Measurements from ENCODE around the gene ARGLU1. TPM values are rescaled to one million over a fixed set of nuclear protein-coding genes. Genes with fewer than 3 reads are reported as not detected.

Gene ARGLU1
- total RNA-seq, 1 experiment from 2014 or later = 96.9 TPM

DNA sequence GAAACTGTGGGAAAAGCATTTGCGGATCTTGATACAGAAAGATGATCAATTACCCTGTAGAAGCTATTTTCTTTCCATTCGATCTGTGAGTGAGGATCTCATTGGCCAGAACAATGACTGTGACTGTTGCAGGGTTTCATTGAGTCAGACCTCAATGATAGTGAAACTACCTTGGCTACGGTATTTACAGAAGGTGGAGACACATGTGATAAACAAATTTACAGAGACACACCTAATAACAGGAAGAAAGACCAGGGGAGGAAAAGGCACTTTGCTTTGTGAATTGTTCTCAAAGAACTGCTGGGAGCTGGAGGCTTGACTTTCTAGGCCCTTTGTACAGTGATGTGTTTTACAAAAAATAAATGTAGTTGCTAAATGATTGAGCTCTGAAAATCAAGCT is 19.9 kb upstream of the ARGLU1 start:
- H3K4me3 Mint-ChIP-seq = no peak overlapping the region

More for the DNA sequence above, 19.9 kb upstream of the ARGLU1 start:
- no peak overlapping the region for H3K56ac ChIP-seq (ENCODE audit: insufficient read length, low read depth, low read length)
- H2AK5ac ChIP-seq (ENCODE audit: insufficient read length, low read length) = no peak overlapping the region
- H4K20me1 ChIP-seq (ENCODE audit: control insufficient read depth, insufficient read depth, insufficient read length) = no peaks in the 10 kb centered on the region
- no peak overlapping the region for H3K23ac ChIP-seq (ENCODE audit: insufficient read length, low read depth, low read length)
- no peak overlapping the region for H3K27ac ChIP-seq (ENCODE audit: insufficient read length, low read depth, low read length)
- no peaks in the 10 kb centered on the region for H3K4me1 ChIP-seq (ENCODE audit: insufficient read depth, low read length)
- no peaks in the 10 kb centered on the region for H3K23me2 ChIP-seq (ENCODE audit: insufficient read length, low read depth, low read length, poor library complexity, severe bottlenecking)
- WGBS (ENCODE audit: extremely low coverage, insufficient read length, low lambda C conversion rate) = no CpG with 5 or more reads among the region's 3 CpGs
- no peak overlapping the region for H2BK5ac ChIP-seq (ENCODE audit: insufficient read length, low read length)
- Mint-ChIP-seq H3K27ac (no peak overlapping the region), H3K4me1 (no peaks in the 10 kb centered on the region), H3K36me3 (ENCODE audit: insufficient read depth in 1 of 3, low read depth in 3 of 3) (peaks cover 18 to 31% (median 21%) of the 10 kb centered on the region in 3 experiments), H3K9me3 (peaks cover 27 to 31% of the 10 kb centered on the region in 2 experiments), H3K27me3 (ENCODE audit: low read depth) (peaks cover 2% of the 10 kb centered on the region)
- H3K9me3 ChIP-seq (ENCODE audit: control insufficient read depth, low read depth, low read length) = peaks cover 3% of the 10 kb centered on the region
- H3K4ac ChIP-seq (ENCODE audit: low read depth, low read length) = no peak overlapping the region
- no peak overlapping the region for H2BK15ac ChIP-seq (ENCODE audit: low read depth, low read length)
- DNase-seq = no peak
- H4K5ac ChIP-seq (ENCODE audit: insufficient read length, low read depth, low read length) = no peak overlapping the region
- H3K79me2 ChIP-seq (ENCODE audit: insufficient read depth, low read length) = no peaks in the 10 kb centered on the region
- H3K9ac ChIP-seq (ENCODE audit: extremely low read depth, insufficient read length, low read length) = no peak overlapping the region
- H3K14ac ChIP-seq (ENCODE audit: insufficient read depth, low read length) = no peak overlapping the region
- no peak overlapping the region for H2BK20ac ChIP-seq (ENCODE audit: low read depth, low read length, poor library complexity, severe bottlenecking)
- no peaks in the 10 kb centered on the region for H3K27me3 ChIP-seq (ENCODE audit: insufficient read depth, low read length)
- H3K4me2 ChIP-seq (ENCODE audit: insufficient read depth, insufficient read length, low read length) = no peak overlapping the region
- H3K18ac ChIP-seq (ENCODE audit: insufficient read length, low read depth, low read length) = no peak overlapping the region
- no peaks in the 10 kb centered on the region for H3K79me1 ChIP-seq (ENCODE audit: insufficient read depth, low read depth, low read length, poor library complexity, severe bottlenecking)
- no peak overlapping the region for H4K8ac ChIP-seq (replicated peaks; ENCODE audit: insufficient read length, low read depth, low read length)
- TF ChIP-seq CTCF (conservative IDR thresholded peaks at IDR 0.05) = no peak
- no peak overlapping the region for H4K91ac ChIP-seq (ENCODE audit: insufficient read length, low read depth, low read length)
- no peak overlapping the region for H2BK120ac ChIP-seq (ENCODE audit: low read depth, low read length, poor library complexity, severe bottlenecking)
- no peak overlapping the region for H2AFZ ChIP-seq (ENCODE audit: low read length)
- H2BK12ac ChIP-seq (ENCODE audit: insufficient read length, low read depth, low read length) = no peak overlapping the region
- no peak overlapping the region for H3T11ph ChIP-seq (ENCODE audit: low read length)
